Measurements from ENCODE around the gene MRPL17. TPM values are rescaled to one million over a fixed set of nuclear protein-coding genes. Genes with fewer than 3 reads are reported as not detected.

The MRPL17 gene
- total and polyA plus RNA-seq, 2 donors, result 42.2 to 43.8 TPM

GRCh38 chr11:6653656-6654055 is 29.5 kb downstream of the MRPL17 start:
- peaks cover 0 to 1% of the 10 kb centered on the region in 2 donors for H3K9me3 ChIP-seq (ENCODE audit: control insufficient read depth in 2 of 2, insufficient read depth in 1 of 2, low read length in 1 of 2)
- H3K4me3 ChIP-seq (ENCODE audit: low read length in 2 of 2), result no peak overlapping the region
- peaks cover 2 to 15% of the 10 kb centered on the region in 2 donors for H3K4me1 ChIP-seq (ENCODE audit: control insufficient read depth in 2 of 2, insufficient read depth in 2 of 2, low read length in 2 of 2)
- WGBS, result over 99% methylated on average over 2 of the region's 2 CpGs
- peaks cover 19 to 29% of the 10 kb centered on the region in 2 donors for H3K27me3 ChIP-seq (ENCODE audit: control insufficient read depth in 2 of 2, insufficient read depth in 1 of 2, low read length in 1 of 2)
- H3K27ac ChIP-seq (ENCODE audit: low read depth in 1 of 2, low read length in 1 of 2), result no peak overlapping the region
- no peak for DNase-seq (ENCODE audit: low read depth in 6 of 9, low spot score in 9 of 9)
- H3K36me3 ChIP-seq (ENCODE audit: control insufficient read depth in 2 of 2, insufficient read depth in 2 of 2, low read length in 1 of 2), result no peaks in the 10 kb centered on the region

- Histone ChIP-seq H3K27me3 (ENCODE audit: control insufficient read depth in 2 of 2, insufficient read depth in 1 of 2, low read length in 1 of 2) (peaks cover 19 to 29% of the 10 kb centered on the region in 2 donors), H3K36me3 (ENCODE audit: control insufficient read depth in 2 of 2, insufficient read depth in 2 of 2, low read length in 1 of 2) (no peaks in the 10 kb centered on the region), H3K4me3 (ENCODE audit: low read length in 2 of 2) (no peak overlapping the region), H3K9me3 (ENCODE audit: control insufficient read depth in 2 of 2, insufficient read depth in 1 of 2, low read length in 1 of 2) (peaks cover 0 to 1% of the 10 kb centered on the region in 2 donors), H3K27ac (ENCODE audit: low read depth in 1 of 2, low read length in 1 of 2) (no peak overlapping the region), H3K4me1 (ENCODE audit: control insufficient read depth in 2 of 2, insufficient read depth in 2 of 2, low read length in 2 of 2) (peaks cover 2 to 15% of the 10 kb centered on the region in 2 donors)
- DNase-seq (ENCODE audit: low read depth in 6 of 9, low spot score in 9 of 9), result no peak
- WGBS, result 81% methylated on average over 1 of the region's 1 CpG
These were observed 30.0 kb downstream of the MRPL17 start for GRCh38 chr11:6653097-6653496.

GRCh38 chr11:6652182-6652581 is 31.0 kb downstream of the MRPL17 start:
- 88% methylated on average over 3 of the region's 3 CpGs for WGBS
- Histone ChIP-seq H3K36me3 (ENCODE audit: control insufficient read depth in 2 of 2, insufficient read depth in 2 of 2, low read length in 1 of 2) (no peaks in the 10 kb centered on the region), H3K4me3 (ENCODE audit: low read length in 2 of 2) (no peak overlapping the region), H3K27me3 (ENCODE audit: control insufficient read depth in 2 of 2, insufficient read depth in 1 of 2, low read length in 1 of 2) (peaks cover 16 to 27% of the 10 kb centered on the region in 2 donors), H3K9me3 (ENCODE audit: control insufficient read depth in 2 of 2, insufficient read depth in 1 of 2, low read length in 1 of 2) (peaks cover 0 to 1% of the 10 kb centered on the region in 2 donors), H3K27ac (ENCODE audit: low read depth in 1 of 2, low read length in 1 of 2) (no peak overlapping the region), H3K4me1 (ENCODE audit: control insufficient read depth in 2 of 2, insufficient read depth in 2 of 2, low read length in 2 of 2) (peaks cover 4 to 23% of the 10 kb centered on the region in 2 donors)
- DNase-seq (ENCODE audit: low read depth in 6 of 9, low spot score in 9 of 9), result no peak

- Histone ChIP-seq H3K36me3 (ENCODE audit: control insufficient read depth in 2 of 2, insufficient read depth in 2 of 2, low read length in 1 of 2) (no peaks in the 10 kb centered on the region), H3K9me3 (ENCODE audit: control insufficient read depth in 2 of 2, insufficient read depth in 1 of 2, low read length in 1 of 2) (peaks cover 0 to 1% of the 10 kb centered on the region in 2 donors), H3K4me1 (ENCODE audit: control insufficient read depth in 2 of 2, insufficient read depth in 2 of 2, low read length in 2 of 2) (peaks cover 6 to 35% of the 10 kb centered on the region in 2 donors), H3K27me3 (ENCODE audit: control insufficient read depth in 2 of 2, insufficient read depth in 1 of 2, low read length in 1 of 2) (peaks cover 8 to 15% of the 10 kb centered on the region in 2 donors), H3K4me3 (ENCODE audit: low read length in 2 of 2) (no peak overlapping the region), H3K27ac (ENCODE audit: low read depth in 1 of 2, low read length in 1 of 2) (no peak overlapping the region)
- no peak for DNase-seq (ENCODE audit: low read depth in 6 of 9, low spot score in 9 of 9)
- WGBS, result 94% methylated on average over 6 of the region's 6 CpGs
These were observed 32.2 kb downstream of the MRPL17 start for GRCh38 chr11:6650980-6651379.

GRCh38 chr11:6650104-6650503 is 33.0 kb downstream of the MRPL17 start:
- H3K27me3 ChIP-seq (ENCODE audit: control insufficient read depth in 2 of 2, insufficient read depth in 1 of 2, low read length in 1 of 2), result peaks cover 4 to 11% of the 10 kb centered on the region in 2 donors
- DNase-seq (ENCODE audit: low read depth in 6 of 9, low spot score in 9 of 9), result no peak
- no peaks in the 10 kb centered on the region for H3K9me3 ChIP-seq (ENCODE audit: control insufficient read depth in 2 of 2, insufficient read depth in 1 of 2, low read length in 1 of 2)
- no peak overlapping the region for H3K4me3 ChIP-seq (ENCODE audit: low read length in 2 of 2)
- no peak overlapping the region for H3K27ac ChIP-seq (ENCODE audit: low read depth in 1 of 2, low read length in 1 of 2)
- H3K36me3 ChIP-seq (ENCODE audit: control insufficient read depth in 2 of 2, insufficient read depth in 2 of 2, low read length in 1 of 2), result no peaks in the 10 kb centered on the region
- peaks cover 6 to 34% of the 10 kb centered on the region in 2 donors for H3K4me1 ChIP-seq (ENCODE audit: control insufficient read depth in 2 of 2, insufficient read depth in 2 of 2, low read length in 2 of 2)

- Histone ChIP-seq H3K36me3 (ENCODE audit: control insufficient read depth in 2 of 2, insufficient read depth in 2 of 2, low read length in 1 of 2) (no peaks in the 10 kb centered on the region), H3K4me1 (ENCODE audit: control insufficient read depth in 2 of 2, insufficient read depth in 2 of 2, low read length in 2 of 2) (peaks cover 6 to 22% of the 10 kb centered on the region in 2 donors), H3K27me3 (ENCODE audit: control insufficient read depth in 2 of 2, insufficient read depth in 1 of 2, low read length in 1 of 2) (peaks cover 0 to 3% of the 10 kb centered on the region in 2 donors), H3K4me3 (ENCODE audit: low read length in 2 of 2) (no peak overlapping the region), H3K9me3 (ENCODE audit: control insufficient read depth in 2 of 2, insufficient read depth in 1 of 2, low read length in 1 of 2) (no peaks in the 10 kb centered on the region), H3K27ac (ENCODE audit: low read depth in 1 of 2, low read length in 1 of 2) (no peak overlapping the region)
- WGBS, result 91% methylated on average over 1 of the region's 1 CpG
- DNase-seq (ENCODE audit: low read depth in 6 of 9, low spot score in 9 of 9), result no peak
These were observed 34.6 kb downstream of the MRPL17 start for GRCh38 chr11:6648501-6648900.

- Histone ChIP-seq H3K27ac (ENCODE audit: low read depth in 1 of 2, low read length in 1 of 2) (no peak overlapping the region), H3K36me3 (ENCODE audit: control insufficient read depth in 2 of 2, insufficient read depth in 2 of 2, low read length in 1 of 2) (no peaks in the 10 kb centered on the region), H3K4me3 (ENCODE audit: low read length in 2 of 2) (no peak overlapping the region), H3K27me3 (ENCODE audit: control insufficient read depth in 2 of 2, insufficient read depth in 1 of 2, low read length in 1 of 2) (peaks cover 0 to 2% of the 10 kb centered on the region in 2 donors), H3K4me1 (ENCODE audit: control insufficient read depth in 2 of 2, insufficient read depth in 2 of 2, low read length in 2 of 2) (peaks cover 6 to 22% of the 10 kb centered on the region in 2 donors), H3K9me3 (ENCODE audit: control insufficient read depth in 2 of 2, insufficient read depth in 1 of 2, low read length in 1 of 2) (no peaks in the 10 kb centered on the region)
- no peak for DNase-seq (ENCODE audit: low read depth in 6 of 9, low spot score in 9 of 9)
- WGBS, result 99% methylated on average over 2 of the region's 2 CpGs
These were observed 35.3 kb downstream of the MRPL17 start for GRCh38 chr11:6647836-6648235.

- 37% methylated on average over 9 of the region's 9 CpGs for WGBS
- peaks cover 4 to 20% of the 10 kb centered on the region in 2 donors for H3K4me1 ChIP-seq (ENCODE audit: control insufficient read depth in 2 of 2, insufficient read depth in 2 of 2, low read length in 2 of 2)
- H3K27ac ChIP-seq (ENCODE audit: low read depth in 1 of 2, low read length in 1 of 2), result peak overlapping the region; percentile 33 to 68
These were observed 36.0 kb downstream of the MRPL17 start for GRCh38 chr11:6646918-6647679.

GRCh38 chr11:6646576-6646917 is 36.6 kb downstream of the MRPL17 start:
- H3K27ac ChIP-seq (ENCODE audit: low read depth in 1 of 2, low read length in 1 of 2), result peak overlapping the region in 1 of 2 donors; percentile 68
- H3K9me3 ChIP-seq (ENCODE audit: control insufficient read depth in 2 of 2, insufficient read depth in 1 of 2, low read length in 1 of 2), result no peaks in the 10 kb centered on the region
- peaks cover 4 to 20% of the 10 kb centered on the region in 2 donors for H3K4me1 ChIP-seq (ENCODE audit: control insufficient read depth in 2 of 2, insufficient read depth in 2 of 2, low read length in 2 of 2)
- 59% methylated on average over 3 of the region's 3 CpGs for WGBS
- no peaks in the 10 kb centered on the region for H3K36me3 ChIP-seq (ENCODE audit: control insufficient read depth in 2 of 2, insufficient read depth in 2 of 2, low read length in 1 of 2)
- H3K27me3 ChIP-seq (ENCODE audit: control insufficient read depth in 2 of 2, insufficient read depth in 1 of 2, low read length in 1 of 2), result no peaks in the 10 kb centered on the region
- no peak overlapping the region for H3K4me3 ChIP-seq (ENCODE audit: low read length in 2 of 2)
- no peak for DNase-seq (ENCODE audit: low read depth in 6 of 9, low spot score in 9 of 9)

More at GRCh38 chr11:6646918-6647679, 36.0 kb downstream of the MRPL17 start:
- Histone ChIP-seq H3K9me3 (ENCODE audit: control insufficient read depth in 2 of 2, insufficient read depth in 1 of 2, low read length in 1 of 2) (no peaks in the 10 kb centered on the region), H3K27me3 (ENCODE audit: control insufficient read depth in 2 of 2, insufficient read depth in 1 of 2, low read length in 1 of 2) (no peaks in the 10 kb centered on the region), H3K36me3 (ENCODE audit: control insufficient read depth in 2 of 2, insufficient read depth in 2 of 2, low read length in 1 of 2) (no peaks in the 10 kb centered on the region), H3K4me3 (ENCODE audit: low read length in 2 of 2) (no peak overlapping the region)
- DNase-seq (ENCODE audit: low read depth in 6 of 9, low spot score in 9 of 9), result peak in 3 of 9 donors; percentile 18 to 66 (median 42)

Data from thymus (tissue), 11 donors.